Liver (tissue), 9 donors: ENCODE measurements around the gene RAD9A. TPM values are rescaled to one million over a fixed set of nuclear protein-coding genes. Genes with fewer than 3 reads are reported as not detected.

ENCODE experiments used
- DNase-seq: peaks from one replicate; pipeline ENCODE4 v3.0.0-alpha.2; 2017; ENCODE audit warnings: low spot score
- H3K27ac ChIP-seq, 2 donors: one replicate each; pipeline ENCODE4 v1.7.0; 2013; ENCODE audit warnings: inconsistent platforms in 2 of 2, low read length in 2 of 2, control low read depth in 1 of 2, low read depth in 1 of 2, mild to moderate bottlenecking in 1 of 2
- H3K27me3 ChIP-seq, 4 donors: one replicate each; pipeline versions ENCODE4 v1.6.1 to v1.7.0; 2013; ENCODE audit warnings: low read length in 3 of 4, inconsistent platforms in 1 of 4, mild to moderate bottlenecking in 1 of 4, moderate library complexity in 1 of 4; ENCODE audit not compliant: control insufficient read depth in 4 of 4, insufficient read depth in 4 of 4
- H3K36me3 ChIP-seq, 4 donors: one replicate each; pipeline versions ENCODE4 v1.6.1 to v1.7.0; 2013; ENCODE audit warnings: low read length in 3 of 4, mild to moderate bottlenecking in 3 of 4, low read depth in 1 of 4, moderate library complexity in 1 of 4; ENCODE audit not compliant: control insufficient read depth in 4 of 4, insufficient read depth in 3 of 4
- H3K4me1 ChIP-seq, 4 donors: one replicate each; pipeline versions ENCODE4 v1.6.1 to v1.7.0; 2013; ENCODE audit warnings: low read length in 3 of 4, mild to moderate bottlenecking in 3 of 4, moderate library complexity in 1 of 4; ENCODE audit not compliant: control insufficient read depth in 4 of 4, insufficient read depth in 4 of 4
- H3K4me3 ChIP-seq, 3 donors: one replicate each; pipeline versions ENCODE4 v1.6.1 to v1.7.0; 2013; ENCODE audit warnings: low read length in 3 of 3, control low read depth in 1 of 3, low read depth in 1 of 3, mild to moderate bottlenecking in 1 of 3
- H3K9ac ChIP-seq, 2 donors: one replicate each; pipeline ENCODE4 v1.7.0; 2013; ENCODE audit warnings: low read length in 2 of 2, mild to moderate bottlenecking in 2 of 2, moderate library complexity in 2 of 2, control low read depth in 1 of 2, low read depth in 1 of 2
- H3K9me3 ChIP-seq, 4 donors: one replicate each; pipeline versions ENCODE4 v1.6.1 to v1.7.0; 2013; ENCODE audit warnings: low read length in 3 of 4; ENCODE audit not compliant: control insufficient read depth in 4 of 4
- CTCF ChIP-seq: fragments of 150-350 bp; IDR thresholded peaks from 2 replicates; pipeline ENCODE4 v1.5.1; 2017; ENCODE audit warnings: improper control_type of control experiment, low read depth, low read length; ENCODE audit not compliant: missing input control
- EGR1 ChIP-seq, 2 donors: IDR thresholded peaks; 2 replicates each; pipeline ENCODE4 v1.6.1; 2016 to 2018; ENCODE audit warnings: antibody characterized with exemption in 2 of 2, low read depth in 2 of 2
- FOXA1 ChIP-seq: IDR thresholded peaks from 2 replicates; pipeline ENCODE4 v1.6.1; 2016; ENCODE audit warnings: antibody characterized with exemption
- FOXA2 ChIP-seq: IDR thresholded peaks from 2 replicates; pipeline ENCODE4 v1.6.1; 2016; ENCODE audit warnings: antibody characterized with exemption
- GABPA ChIP-seq, 2 donors: IDR thresholded peaks in 1 of 2; conservative IDR thresholded peaks in 1 of 2; 2 replicates each; pipeline ENCODE4 v1.6.1; 2016; ENCODE audit warnings: antibody characterized with exemption in 2 of 2, mild to moderate bottlenecking in 1 of 2, moderate library complexity in 1 of 2
- HNF4A ChIP-seq, 2 donors: conservative IDR thresholded peaks; 2 replicates each; pipeline ENCODE4 v1.6.1; 2016; ENCODE audit warnings: antibody characterized with exemption in 2 of 2, mild to moderate bottlenecking in 2 of 2
- HNF4G ChIP-seq: IDR thresholded peaks from 2 replicates; pipeline ENCODE4 v1.6.1; 2016; ENCODE audit warnings: antibody characterized with exemption
- JUND ChIP-seq, 2 donors: IDR thresholded peaks; 2 replicates each; pipeline ENCODE4 v1.6.1; 2016; ENCODE audit warnings: antibody characterized with exemption in 2 of 2
- MAX ChIP-seq: IDR thresholded peaks from 2 replicates; pipeline ENCODE4 v1.6.1; 2016; ENCODE audit warnings: antibody characterized with exemption
- RXRA ChIP-seq, 2 donors: IDR thresholded peaks; 2 replicates each; pipeline ENCODE4 v1.6.1; 2017 to 2018; ENCODE audit warnings: antibody characterized with exemption in 2 of 2, mild to moderate bottlenecking in 1 of 2
- SP1 ChIP-seq: IDR thresholded peaks from 2 replicates; pipeline ENCODE4 v1.6.1; 2018; ENCODE audit warnings: antibody characterized with exemption, mild to moderate bottlenecking
- TAF1 ChIP-seq: conservative IDR thresholded peaks from 2 replicates; pipeline ENCODE4 v1.6.1; 2016; ENCODE audit warnings: antibody characterized with exemption, mild to moderate bottlenecking
- YY1 ChIP-seq: IDR thresholded peaks from 2 replicates; pipeline ENCODE4 v1.6.1; 2016; ENCODE audit warnings: antibody characterized with exemption, mild to moderate bottlenecking
- WGBS: extraction: QIAGEN DNeasy Blood & Tissue Kit; methylation state at CpG from one replicate; pipeline ENCODE4 v1.1.7; 2013; 5-methylcytosine and 5-hydroxymethylcytosine counted together
- polyA plus RNA-seq, 2 donors: library from polyadenylated mRNA; stranded (reverse) in 1 of 2; unstranded in 1 of 2; fragments of 200-250 nt in 1 of 2; fragments of >200 nt in 1 of 2; fragmentation: Nextera tagmentation in 1 of 2; extraction: Ambion mirVana in 1 of 2; gene quantifications; one replicate each; pipeline versions ENCODE4 v1.2.1 to v1.2.3, GENCODE V29; 2013 to 2015
- total RNA-seq, 2 donors: library from RNA; depleted of rRNA; stranded (reverse); fragments of >200 nt; gene quantifications; one replicate each; pipeline ENCODE4 v1.2.3, GENCODE V29; 2014
- TF ChIP-seq, protein P1 (sequence below): IDR thresholded peaks from 2 replicates; pipeline ENCODE4 v1.6.1; 2016; ENCODE audit warnings: antibody characterized with exemption
- TF ChIP-seq, protein P2 (sequence below): IDR thresholded peaks from 2 replicates; pipeline ENCODE4 v1.6.1; 2016; ENCODE audit warnings: antibody characterized with exemption
- donor health status: healthy.
- donor health status: healthy.
- donor health status: healthy.
- donor health status: healthy.
- donor health status: healthy.

Gene RAD9A
- total and polyA plus RNA-seq, 4 donors: 4.5 to 8.6 (median 5.6) TPM

DNA sequence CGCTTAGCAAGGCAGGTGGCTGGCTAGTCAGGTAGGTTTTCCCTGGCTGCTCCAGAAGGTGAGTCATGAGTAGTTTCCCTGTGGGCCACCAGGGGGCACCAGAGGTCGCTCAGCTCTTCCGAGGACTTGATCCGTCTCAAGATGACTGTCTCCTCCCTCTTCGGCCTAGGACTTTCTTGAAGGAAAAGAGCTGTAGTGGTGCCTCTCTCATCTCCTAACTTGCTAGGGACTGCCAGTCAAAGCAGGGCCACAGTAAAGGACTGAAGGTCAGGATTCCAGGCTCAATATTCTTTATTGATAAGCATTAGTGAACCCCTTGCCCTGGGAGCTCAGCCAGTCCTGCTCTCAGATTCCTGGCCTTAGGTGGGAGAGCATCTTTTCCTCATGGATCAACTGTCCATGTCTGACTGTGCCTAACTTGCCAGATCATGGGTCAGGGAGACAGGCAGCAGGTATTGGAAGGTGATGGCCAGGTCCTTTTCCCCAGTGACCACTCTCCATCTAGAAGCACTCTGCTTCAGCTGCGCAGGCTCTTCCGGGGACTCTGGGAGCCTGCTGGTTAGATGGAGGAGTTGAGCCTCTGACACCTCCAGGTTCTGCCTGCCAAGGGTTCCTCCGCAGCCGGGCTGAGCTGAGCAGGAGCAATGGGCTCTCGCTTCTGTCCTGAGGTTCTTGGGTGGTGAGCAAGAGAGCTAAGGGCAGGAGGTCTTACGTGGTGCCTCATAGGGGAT, 40.3 kb upstream of the RAD9A start (continued):
- TF ChIP-seq, protein P1, sequence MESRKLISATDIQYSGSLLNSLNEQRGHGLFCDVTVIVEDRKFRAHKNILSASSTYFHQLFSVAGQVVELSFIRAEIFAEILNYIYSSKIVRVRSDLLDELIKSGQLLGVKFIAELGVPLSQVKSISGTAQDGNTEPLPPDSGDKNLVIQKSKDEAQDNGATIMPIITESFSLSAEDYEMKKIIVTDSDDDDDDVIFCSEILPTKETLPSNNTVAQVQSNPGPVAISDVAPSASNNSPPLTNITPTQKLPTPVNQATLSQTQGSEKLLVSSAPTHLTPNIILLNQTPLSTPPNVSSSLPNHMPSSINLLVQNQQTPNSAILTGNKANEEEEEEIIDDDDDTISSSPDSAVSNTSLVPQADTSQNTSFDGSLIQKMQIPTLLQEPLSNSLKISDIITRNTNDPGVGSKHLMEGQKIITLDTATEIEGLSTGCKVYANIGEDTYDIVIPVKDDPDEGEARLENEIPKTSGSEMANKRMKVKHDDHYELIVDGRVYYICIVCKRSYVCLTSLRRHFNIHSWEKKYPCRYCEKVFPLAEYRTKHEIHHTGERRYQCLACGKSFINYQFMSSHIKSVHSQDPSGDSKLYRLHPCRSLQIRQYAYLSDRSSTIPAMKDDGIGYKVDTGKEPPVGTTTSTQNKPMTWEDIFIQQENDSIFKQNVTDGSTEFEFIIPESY: no peak
- TF ChIP-seq MAX: no peak

- no peaks in the 10 kb centered on the region for H3K9me3 ChIP-seq
- H3K27me3 ChIP-seq: no peaks in the 10 kb centered on the region
- H3K9ac ChIP-seq: peak overlapping the region; percentile 91 to 99
- peaks cover 15 to 45% (median 32%) of the 10 kb centered on the region in 4 donors for H3K4me1 ChIP-seq
- H3K27ac ChIP-seq: peak overlapping the region; percentile 97 to 99
- H3K4me3 ChIP-seq: peak overlapping the region; percentile 83 to 94 (median 86)
- TF ChIP-seq CTCF (no peak), RXRA (IDR thresholded peaks at IDR 0.05) (no peak)
- DNase-seq: no peak
- WGBS: 9% methylated on average over 25 of the region's 25 CpGs
- peaks cover 0 to 1% (median 0%) of the 10 kb centered on the region in 4 donors for H3K36me3 ChIP-seq
Measured at GRCh38 chr11:67352546-67353316, 39.1 kb upstream of the RAD9A start.

DNA sequence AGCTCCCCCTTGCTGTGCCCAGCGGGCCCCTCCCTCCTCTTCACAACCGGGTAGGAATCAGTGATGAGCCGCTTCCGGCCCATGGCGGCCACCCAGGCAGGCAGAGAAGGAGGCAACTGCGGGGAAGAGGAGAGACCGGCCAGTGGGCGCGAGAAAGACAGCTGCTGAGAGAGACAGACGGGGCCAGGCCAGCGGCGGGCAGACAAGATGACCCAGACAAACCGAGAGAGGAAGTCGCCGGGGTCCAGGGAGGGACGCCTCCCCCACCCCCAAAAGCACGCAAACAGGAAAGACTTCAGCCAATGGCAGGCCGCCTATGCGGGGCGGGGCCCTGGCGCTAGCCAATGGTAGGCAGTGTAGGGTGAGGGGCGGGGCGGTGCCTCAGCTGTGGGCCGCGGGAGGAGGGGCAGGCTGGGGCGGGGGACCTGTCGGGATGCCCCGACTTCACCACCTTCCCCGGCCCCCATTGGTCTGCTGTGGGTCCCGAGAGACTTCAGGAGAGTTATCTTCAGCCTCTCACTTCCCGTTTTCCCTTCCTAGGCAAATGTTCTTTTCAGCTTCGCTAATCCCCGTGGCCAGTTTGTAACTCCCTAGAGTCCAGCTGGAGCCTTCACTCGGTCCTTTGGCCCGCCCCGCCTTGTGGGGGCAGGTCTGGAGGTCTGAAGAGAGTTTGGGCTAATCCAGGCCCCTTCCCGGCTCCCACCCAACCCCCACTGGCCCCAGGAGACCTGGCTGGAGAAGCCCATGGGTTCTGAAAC, 38.3 kb upstream of the RAD9A start, which contains the start of gene POLD4:
POLD4 (minus strand) TSS at position 230 of the 758 bp plus-strand sequence; CDS start at position 83, 147 bp downstream.
- peak within 1 kb of the TSS; percentile 91 to 99 for H3K9ac ChIP-seq
- peak within 1 kb of the TSS; percentile 97 to 99 for H3K27ac ChIP-seq
- H3K9me3 ChIP-seq: no peaks in the 10 kb centered on the region
- WGBS: under 1% methylated on average over 37 of the region's 37 CpGs
- H3K36me3 ChIP-seq: peaks cover 0 to 1% (median 0%) of the 10 kb centered on the region in 4 donors
- peaks cover 15 to 45% (median 32%) of the 10 kb centered on the region in 4 donors for H3K4me1 ChIP-seq
- peak within 1 kb of the TSS; percentile 83 to 94 (median 86) for H3K4me3 ChIP-seq
- DNase-seq: peak; percentile 98
- H3K27me3 ChIP-seq: no peaks in the 10 kb centered on the region
- TF ChIP-seq GABPA (IDR thresholded peaks at IDR 0.05 in 1 of 2, conservative IDR thresholded peaks at IDR 0.05 in 1 of 2) (peak in 1 of 2 donors; percentile 68), FOXA2 (no peak), HNF4G (no peak), FOXA1 (no peak), YY1 (peak; percentile 83), SP1 (peak; percentile 93), RXRA (IDR thresholded peaks at IDR 0.05) (peak; percentile 40 to 47), HNF4A (conservative IDR thresholded peaks at IDR 0.05) (peak in 1 of 2 donors; percentile 45), MAX (peak; percentile 17), CTCF (no peak), EGR1 (IDR thresholded peaks at IDR 0.05; ENCODE audit: low read depth in 2 of 2) (no peak), JUND (IDR thresholded peaks at IDR 0.05) (peak in 1 of 2 donors; percentile 28), TAF1 (peak; percentile 57)
- TF ChIP-seq, protein P2, sequence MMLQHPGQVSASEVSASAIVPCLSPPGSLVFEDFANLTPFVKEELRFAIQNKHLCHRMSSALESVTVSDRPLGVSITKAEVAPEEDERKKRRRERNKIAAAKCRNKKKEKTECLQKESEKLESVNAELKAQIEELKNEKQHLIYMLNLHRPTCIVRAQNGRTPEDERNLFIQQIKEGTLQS: no peak
- TF ChIP-seq, protein P1: peak; percentile 84
